Measurements from ENCODE around the gene RBM10.

Gene RBM10

DNA sequence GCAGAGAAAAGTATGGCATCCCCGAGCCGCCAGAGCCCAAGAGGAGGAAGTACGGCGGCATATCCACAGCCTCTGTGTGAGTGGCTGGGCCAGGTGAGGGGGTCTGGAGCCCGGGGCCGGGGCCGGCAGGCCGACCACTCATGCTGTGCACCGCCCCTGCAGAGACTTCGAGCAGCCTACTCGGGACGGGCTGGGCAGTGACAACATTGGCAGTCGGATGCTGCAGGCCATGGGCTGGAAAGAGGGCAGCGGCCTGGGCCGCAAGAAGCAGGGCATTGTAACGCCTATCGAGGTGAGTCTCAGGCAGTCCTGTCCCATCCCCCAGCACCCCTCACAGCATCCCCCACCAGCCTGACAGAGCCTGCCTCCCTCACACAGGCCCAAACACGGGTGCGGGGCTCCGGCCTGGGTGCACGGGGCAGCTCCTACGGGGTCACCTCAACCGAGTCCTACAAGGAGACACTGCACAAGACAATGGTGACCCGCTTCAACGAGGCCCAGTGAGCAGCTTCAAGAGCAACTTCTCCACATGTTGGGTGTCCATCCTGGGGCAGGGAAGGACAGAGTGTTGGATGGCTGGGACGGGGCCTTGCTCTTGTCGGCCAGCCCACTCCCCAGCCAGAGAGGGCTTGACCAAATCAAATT is 41.2 kb downstream of the RBM10 start:
- no peak overlapping the region for H3K4me2 ChIP-seq
- no peak overlapping the region for H3K27ac ChIP-seq
- peaks cover 0 to 65% (median 35%) of the 10 kb centered on the region in 11 experiments; a peak in 13 of 22 replicates for H4K20me1 ChIP-seq
- H3K9me3 ChIP-seq (replicated peaks in 1 of 11) = no peaks in the 10 kb centered on the region
- H3K9ac ChIP-seq = no peak overlapping the region
- TF ChIP-seq Cebpa-rat (IDR thresholded peaks at IDR 0.05) = no peak
- no peak overlapping the region for H3K4me3 ChIP-seq
- H3K4me1 ChIP-seq = no peaks in the 10 kb centered on the region
- peaks cover 21 to 81% (median 56%) of the 10 kb centered on the region in 11 experiments; a peak in 18 of 22 replicates for H3K27me3 ChIP-seq
- H3K36me3 ChIP-seq = peaks cover 38 to 63% (median 51%) of the 10 kb centered on the region in 11 experiments

GRCh38 chrX:47187106-47187677 is 42.2 kb downstream of the RBM10 start:
- H3K9ac ChIP-seq = no peak overlapping the region
- peaks cover 13 to 71% (median 46%) of the 10 kb centered on the region in 11 experiments; a peak in 18 of 22 replicates for H3K27me3 ChIP-seq
- no peak overlapping the region for H3K4me3 ChIP-seq
- no peaks in the 10 kb centered on the region for H3K9me3 ChIP-seq (replicated peaks in 1 of 11)
- H3K4me1 ChIP-seq = peaks cover 6 to 8% (median 6%) of the 10 kb centered on the region in 10 experiments; a peak in 18 of 20 replicates
- H3K27ac ChIP-seq = no peak overlapping the region
- H4K20me1 ChIP-seq = peaks cover 0 to 56% (median 26%) of the 10 kb centered on the region in 11 experiments; a peak in 13 of 22 replicates
- H3K4me2 ChIP-seq = no peak overlapping the region
- TF ChIP-seq Cebpa-rat (IDR thresholded peaks at IDR 0.05) = no peak
- H3K36me3 ChIP-seq = peaks cover 28 to 53% (median 42%) of the 10 kb centered on the region in 11 experiments; a peak in 21 of 22 replicates

DNA sequence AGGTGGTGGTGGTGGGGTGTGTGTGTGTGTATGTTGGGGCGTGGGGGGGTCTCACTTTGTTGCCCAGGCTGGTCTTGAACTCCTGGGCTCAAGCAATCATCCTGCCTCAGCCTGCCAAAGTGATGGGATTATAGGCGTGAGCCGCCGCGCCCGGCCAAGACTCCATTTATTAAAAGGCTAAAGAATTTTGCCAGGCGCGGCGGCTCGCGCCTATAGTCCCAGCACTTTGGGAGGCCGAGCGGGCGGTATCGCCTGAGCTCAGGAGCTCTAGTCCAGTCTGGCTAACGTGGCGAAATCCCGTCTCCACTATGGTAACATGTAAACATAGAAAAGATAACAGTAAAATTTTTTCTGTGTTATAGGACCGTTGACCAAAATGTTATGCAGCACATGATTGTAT is 44.9 kb downstream of the RBM10 start:
- H3K9ac ChIP-seq = no peak overlapping the region
- no peak overlapping the region for H3K4me2 ChIP-seq
- H4K20me1 ChIP-seq = peaks cover 0 to 37% (median 18%) of the 10 kb centered on the region in 11 experiments; a peak in 17 of 22 replicates
- no peak overlapping the region for H3K27ac ChIP-seq
- no peak for TF ChIP-seq Cebpa-rat (IDR thresholded peaks at IDR 0.05)
- H3K27me3 ChIP-seq = peaks cover 0 to 44% (median 25%) of the 10 kb centered on the region in 11 experiments; a peak in 13 of 22 replicates
- peaks cover 19 to 31% (median 24%) of the 10 kb centered on the region in 11 experiments; a peak in 21 of 22 replicates for H3K36me3 ChIP-seq
- H3K4me1 ChIP-seq = peaks cover 22 to 26% (median 23%) of the 10 kb centered on the region in 10 experiments
- H3K4me3 ChIP-seq = no peak overlapping the region
- H3K9me3 ChIP-seq (replicated peaks in 1 of 11) = no peaks in the 10 kb centered on the region

GRCh38 chrX:47190445-47191269 is 45.6 kb downstream of the RBM10 start:
- H3K27ac ChIP-seq = peak overlapping the region; percentile 26 to 78 (median 73); a peak in 21 of 22 replicates
- H3K4me2 ChIP-seq = peak overlapping the region; percentile 68 to 92 (median 84)
- H3K9me3 ChIP-seq (replicated peaks in 1 of 11) = no peaks in the 10 kb centered on the region
- peaks cover 0 to 36% (median 18%) of the 10 kb centered on the region in 11 experiments; a peak in 11 of 22 replicates for H3K27me3 ChIP-seq
- H3K4me3 ChIP-seq = peak overlapping the region; percentile 54 to 89 (median 81)
- peaks cover 11 to 28% (median 17%) of the 10 kb centered on the region in 11 experiments; a peak in 21 of 22 replicates for H3K36me3 ChIP-seq
- H3K9ac ChIP-seq = peak overlapping the region; percentile 67 to 98 (median 79)
- H3K4me1 ChIP-seq = peaks cover 30 to 34% (median 31%) of the 10 kb centered on the region in 10 experiments
- H4K20me1 ChIP-seq = peaks cover 3 to 37% (median 25%) of the 10 kb centered on the region in 11 experiments; a peak in 20 of 22 replicates
- TF ChIP-seq Cebpa-rat (IDR thresholded peaks at IDR 0.05) = no peak

DNA sequence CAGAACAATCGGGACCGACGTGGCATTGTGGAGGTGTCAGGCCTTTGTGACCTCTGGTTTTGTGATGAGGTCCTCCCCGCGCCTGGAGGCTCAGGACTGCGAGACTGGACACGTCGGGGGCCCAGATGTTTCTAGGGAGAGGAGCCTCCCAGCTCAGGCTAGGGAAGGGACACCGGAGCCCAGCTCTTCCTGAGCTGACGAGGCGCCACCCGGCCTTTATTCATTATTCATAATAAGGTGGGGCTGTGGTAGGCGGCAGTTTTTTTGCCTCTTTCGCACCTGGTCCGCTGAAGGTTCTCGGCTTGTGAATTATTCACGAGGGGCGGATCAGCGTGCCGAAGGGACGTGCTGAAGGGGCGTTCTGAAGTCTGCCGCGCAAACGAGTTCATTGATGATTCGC is 46.3 kb downstream of the RBM10 start:
- peaks cover 10 to 37% (median 29%) of the 10 kb centered on the region in 11 experiments for H4K20me1 ChIP-seq
- peak overlapping the region; percentile 68 to 92 (median 84) for H3K4me2 ChIP-seq
- peak overlapping the region; percentile 54 to 89 (median 81) for H3K4me3 ChIP-seq
- H3K9me3 ChIP-seq (replicated peaks in 1 of 11) = no peaks in the 10 kb centered on the region
- H3K9ac ChIP-seq = peak overlapping the region; percentile 67 to 98 (median 79)
- H3K27ac ChIP-seq = peak overlapping the region in 10 of 11 experiments; percentile 57 to 78 (median 73); a peak in 20 of 22 replicates
- H3K27me3 ChIP-seq = peaks cover 0 to 30% (median 13%) of the 10 kb centered on the region in 11 experiments; a peak in 10 of 22 replicates
- H3K4me1 ChIP-seq = peaks cover 37 to 40% (median 38%) of the 10 kb centered on the region in 10 experiments
- H3K36me3 ChIP-seq = peaks cover 5 to 28% (median 14%) of the 10 kb centered on the region in 11 experiments; a peak in 20 of 22 replicates
- TF ChIP-seq Cebpa-rat (IDR thresholded peaks at IDR 0.05) = no peak

DNA sequence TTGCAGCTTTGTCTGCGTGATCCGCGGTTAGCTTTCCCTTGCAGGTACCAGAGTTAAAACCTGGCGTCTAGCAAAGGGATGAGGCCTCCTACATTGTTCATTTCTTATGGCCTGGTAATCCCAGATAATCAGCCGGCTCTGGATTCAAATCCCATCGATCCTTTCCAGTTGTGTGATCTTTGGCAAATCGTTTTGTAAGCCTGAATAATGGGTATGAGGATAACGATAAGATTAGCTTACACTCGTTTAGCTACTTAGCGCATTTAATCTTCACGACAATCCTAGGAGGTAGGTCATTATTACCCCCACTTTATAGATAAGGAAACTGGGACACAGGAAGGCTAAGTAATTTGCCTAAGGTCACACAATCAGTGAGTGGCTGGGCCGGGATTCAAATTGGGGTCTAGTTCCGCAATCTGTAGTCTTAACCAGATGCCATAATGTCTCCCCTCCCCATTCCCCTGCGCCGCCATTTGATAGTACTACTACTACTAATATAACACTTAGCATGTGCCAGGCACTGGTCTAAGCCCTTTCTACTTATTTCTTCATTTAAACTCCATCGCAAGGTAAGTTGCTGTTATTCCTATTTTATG is 46.9 kb downstream of the RBM10 start:
- H3K27ac ChIP-seq = peak overlapping the region in 9 of 11 experiments; percentile 65 to 78 (median 73); a peak in 17 of 22 replicates

DNA sequence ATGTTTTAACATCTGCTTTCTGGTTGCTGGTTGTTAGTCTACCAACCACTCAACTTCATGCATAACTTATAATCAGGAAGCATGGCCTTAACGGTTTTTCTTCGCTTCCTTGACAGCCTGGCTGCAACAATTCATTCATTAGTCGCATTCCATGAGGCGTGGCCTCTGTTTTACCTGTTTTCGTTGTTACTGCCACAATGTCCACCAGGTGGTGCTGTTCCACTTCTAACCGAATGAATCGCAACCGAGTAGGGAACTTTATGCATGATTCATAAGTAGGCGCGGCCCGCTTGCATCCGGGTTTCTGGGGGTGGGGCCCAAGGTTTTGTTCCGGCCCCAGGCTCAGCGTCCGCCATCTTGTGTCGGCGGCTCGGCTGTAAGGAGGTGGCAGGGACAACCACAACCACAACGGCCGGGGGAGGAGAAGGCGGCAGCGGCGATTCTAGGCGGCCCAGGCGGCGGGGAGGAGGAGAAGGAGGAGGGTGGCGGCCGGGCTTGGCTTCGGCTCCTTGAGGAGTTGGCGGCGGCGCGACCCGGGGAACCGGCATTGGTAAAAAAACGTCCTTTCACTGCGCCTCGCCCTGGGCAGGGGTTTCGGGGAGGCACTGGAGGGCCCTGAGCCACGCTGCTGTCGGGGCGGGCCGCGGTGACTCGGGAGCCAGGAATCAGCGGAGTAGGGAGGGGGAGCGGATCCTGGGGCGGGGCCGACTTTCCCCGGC is 48.6 kb downstream of the RBM10 start, which contains the start of gene UBA1:
UBA1 (plus strand) TSS at position 355 of the 719 bp plus-strand sequence. CDS start 4,974 bp downstream, outside the sequence.
- Histone ChIP-seq H3K9me3 (replicated peaks in 1 of 11) (no peaks in the 10 kb centered on the region), H3K36me3 (peaks cover 18 to 35% (median 24%) of the 10 kb centered on the region in 11 experiments), H4K20me1 (peaks cover 33 to 48% (median 43%) of the 10 kb centered on the region in 11 experiments), H3K9ac (peak within 1 kb of the TSS; percentile 91 to 98 (median 97)), H3K4me2 (peak within 1 kb of the TSS; percentile 91 to 99 (median 98)), H3K4me3 (peak within 1 kb of the TSS; percentile 77 to 92 (median 89)), H3K27me3 (peaks cover 0 to 8% (median 1%) of the 10 kb centered on the region in 11 experiments; a peak in 8 of 22 replicates), H3K4me1 (peaks cover 48 to 55% (median 51%) of the 10 kb centered on the region in 10 experiments), H3K27ac (peak within 1 kb of the TSS; percentile 90 to 97 (median 96))
- no peak for TF ChIP-seq Cebpa-rat (IDR thresholded peaks at IDR 0.05)

More for the DNA sequence above, 46.9 kb downstream of the RBM10 start:
- Histone ChIP-seq H3K27me3 (peaks cover 0 to 24% (median 13%) of the 10 kb centered on the region in 11 experiments; a peak in 9 of 22 replicates), H3K9ac (peak overlapping the region; percentile 67 to 98 (median 79)), H3K9me3 (replicated peaks in 1 of 11) (no peaks in the 10 kb centered on the region), H3K4me3 (peak overlapping the region; percentile 54 to 89 (median 81)), H3K4me2 (peak overlapping the region; percentile 68 to 92 (median 84)), H3K36me3 (peaks cover 5 to 28% (median 12%) of the 10 kb centered on the region in 11 experiments; a peak in 21 of 22 replicates), H3K4me1 (peaks cover 42 to 46% (median 43%) of the 10 kb centered on the region in 10 experiments), H4K20me1 (peaks cover 15 to 37% (median 30%) of the 10 kb centered on the region in 11 experiments)
- no peak for TF ChIP-seq Cebpa-rat (IDR thresholded peaks at IDR 0.05)
